ENCODE data around the gene MCFD2. TPM values are rescaled to one million over a fixed set of nuclear protein-coding genes. Genes with fewer than 3 reads are reported as not detected.

Gene MCFD2
- total and polyA plus RNA-seq, 8 donors, result 20.1 to 180 (median 101) TPM

DNA sequence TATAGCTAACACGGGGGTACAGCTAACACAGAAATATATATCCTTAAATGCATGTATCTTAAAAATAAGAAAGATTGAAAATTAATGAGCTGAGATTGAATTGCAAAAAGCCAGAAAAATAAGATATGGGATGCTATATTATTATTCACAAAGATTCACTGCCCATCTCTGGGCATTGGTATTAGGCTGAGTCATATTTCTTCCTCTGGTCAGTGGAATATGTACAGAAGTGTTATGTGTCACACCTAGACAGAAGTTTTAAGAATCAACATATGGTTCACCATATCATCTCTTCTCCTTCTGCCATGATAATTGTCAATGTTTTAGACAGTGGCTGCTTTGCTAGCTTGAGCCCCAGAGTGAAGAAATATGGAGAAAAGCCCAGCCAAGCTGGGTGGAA lies 14.0 kb upstream of the MCFD2 start:
- TF ChIP-seq, protein P1, sequence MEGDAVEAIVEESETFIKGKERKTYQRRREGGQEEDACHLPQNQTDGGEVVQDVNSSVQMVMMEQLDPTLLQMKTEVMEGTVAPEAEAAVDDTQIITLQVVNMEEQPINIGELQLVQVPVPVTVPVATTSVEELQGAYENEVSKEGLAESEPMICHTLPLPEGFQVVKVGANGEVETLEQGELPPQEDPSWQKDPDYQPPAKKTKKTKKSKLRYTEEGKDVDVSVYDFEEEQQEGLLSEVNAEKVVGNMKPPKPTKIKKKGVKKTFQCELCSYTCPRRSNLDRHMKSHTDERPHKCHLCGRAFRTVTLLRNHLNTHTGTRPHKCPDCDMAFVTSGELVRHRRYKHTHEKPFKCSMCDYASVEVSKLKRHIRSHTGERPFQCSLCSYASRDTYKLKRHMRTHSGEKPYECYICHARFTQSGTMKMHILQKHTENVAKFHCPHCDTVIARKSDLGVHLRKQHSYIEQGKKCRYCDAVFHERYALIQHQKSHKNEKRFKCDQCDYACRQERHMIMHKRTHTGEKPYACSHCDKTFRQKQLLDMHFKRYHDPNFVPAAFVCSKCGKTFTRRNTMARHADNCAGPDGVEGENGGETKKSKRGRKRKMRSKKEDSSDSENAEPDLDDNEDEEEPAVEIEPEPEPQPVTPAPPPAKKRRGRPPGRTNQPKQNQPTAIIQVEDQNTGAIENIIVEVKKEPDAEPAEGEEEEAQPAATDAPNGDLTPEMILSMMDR (IDR thresholded peaks at IDR 0.05), result no peak
- intact Hi-C loops (cut with DNase I), result no loop called here

DNA sequence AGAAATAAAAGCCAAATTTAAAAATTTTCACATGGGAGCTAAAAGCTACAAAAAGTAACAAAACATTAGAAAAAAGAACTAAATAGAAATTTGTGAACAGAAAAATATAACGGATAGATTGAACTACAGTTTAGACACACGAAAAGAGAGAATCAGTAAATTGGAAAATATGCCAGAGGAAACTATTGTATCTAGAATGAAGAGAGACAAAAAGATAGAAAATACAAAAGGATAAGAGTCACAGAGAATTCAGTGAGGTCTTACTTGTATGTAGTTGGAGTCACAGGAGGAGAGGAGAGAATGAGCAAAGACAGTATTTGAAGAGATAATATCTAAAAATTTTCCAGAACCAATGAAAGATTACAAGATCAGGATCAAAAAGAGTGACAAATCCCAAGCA lies 11.3 kb upstream of the MCFD2 start:
- intact Hi-C loops (cut with DNase I), result no loop called here
- 91 to 95% methylated on average over 2 of the region's 2 CpGs for WGBS, 2 donors
- no peaks in the 10 kb centered on the region for H3K36me3 ChIP-seq
- no peaks in the 10 kb centered on the region for H3K9me3 ChIP-seq
- no peak for ATAC-seq
- no peak for FAIRE-seq
- H3K4me3 ChIP-seq, result no peak overlapping the region
- no peaks in the 10 kb centered on the region for H3K4me1 ChIP-seq
- DNase-seq, result no peak
- no peak overlapping the region for H3K27ac ChIP-seq
- TF ChIP-seq, protein P1 (IDR thresholded peaks at IDR 0.05), result no peak
- H3K27me3 ChIP-seq, result no peaks in the 10 kb centered on the region

More for the DNA sequence above, 14.0 kb upstream of the MCFD2 start:
- H3K27ac ChIP-seq, result no peak overlapping the region
- H3K27me3 ChIP-seq, result no peaks in the 10 kb centered on the region
- H3K36me3 ChIP-seq, result no peaks in the 10 kb centered on the region
- H3K4me1 ChIP-seq, result no peaks in the 10 kb centered on the region
- no peaks in the 10 kb centered on the region for H3K9me3 ChIP-seq
- FAIRE-seq, result no peak
- 97 to 100% methylated on average over 1 of the region's 1 CpG for WGBS, 2 donors
- no peak for DNase-seq
- ATAC-seq, result no peak
- H3K4me3 ChIP-seq, result no peak overlapping the region

DNA sequence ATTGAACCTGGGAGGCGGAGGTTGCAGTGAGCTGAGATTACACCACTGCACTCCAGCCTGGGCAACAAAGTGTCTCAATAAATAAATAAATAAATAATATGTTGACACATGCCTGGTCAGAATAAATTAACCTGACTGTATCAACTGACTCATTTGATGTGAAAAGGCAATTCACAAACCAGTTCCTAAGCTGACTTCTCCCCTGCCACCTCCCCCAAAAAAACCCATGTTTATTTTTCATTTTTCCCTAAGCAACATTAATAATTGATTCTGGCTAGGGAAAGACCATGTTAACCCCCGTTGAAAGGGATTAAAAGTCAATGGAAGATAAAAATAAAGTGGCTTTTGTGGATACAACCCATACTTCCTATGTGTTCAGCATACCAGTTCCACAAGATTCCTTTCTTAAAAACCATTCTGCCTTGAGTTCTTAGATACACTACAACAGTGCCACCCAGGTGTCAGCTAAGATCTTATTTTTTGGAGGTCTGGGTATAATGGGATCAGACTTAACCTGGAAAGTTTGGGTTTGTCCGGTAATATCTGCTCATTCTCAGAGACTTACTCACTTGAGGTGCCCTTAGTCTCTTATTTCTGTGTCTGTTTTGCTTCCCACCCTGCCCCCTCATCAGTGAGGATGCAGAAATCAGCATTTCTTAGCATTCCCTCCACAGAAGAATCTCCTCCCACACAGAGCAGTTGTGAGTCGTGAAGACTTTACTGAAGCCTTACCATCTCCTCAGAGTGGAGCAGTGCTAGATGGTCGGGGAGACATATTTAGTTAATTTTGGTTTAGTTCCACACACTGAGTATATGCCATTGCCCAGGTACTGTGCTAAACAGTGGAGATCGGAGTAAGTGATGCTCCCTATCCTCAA lies 10.1 kb upstream of the MCFD2 start:
- DNase-seq (no peak), FAIRE-seq (no peak), ATAC-seq (no peak)
- H3K4me3 ChIP-seq, result no peak overlapping the region
- H3K36me3 ChIP-seq, result no peaks in the 10 kb centered on the region
- no peak overlapping the region for H3K27ac ChIP-seq
- H3K9me3 ChIP-seq, result no peaks in the 10 kb centered on the region
- WGBS, 2 donors, result 83 to 84% methylated on average over 6 of the region's 6 CpGs
- TF ChIP-seq, protein P1 (IDR thresholded peaks at IDR 0.05), result no peak
- H3K4me1 ChIP-seq, result no peaks in the 10 kb centered on the region
- intact Hi-C loops (cut with DNase I), result no loop called here
- H3K27me3 ChIP-seq, result no peaks in the 10 kb centered on the region

DNA sequence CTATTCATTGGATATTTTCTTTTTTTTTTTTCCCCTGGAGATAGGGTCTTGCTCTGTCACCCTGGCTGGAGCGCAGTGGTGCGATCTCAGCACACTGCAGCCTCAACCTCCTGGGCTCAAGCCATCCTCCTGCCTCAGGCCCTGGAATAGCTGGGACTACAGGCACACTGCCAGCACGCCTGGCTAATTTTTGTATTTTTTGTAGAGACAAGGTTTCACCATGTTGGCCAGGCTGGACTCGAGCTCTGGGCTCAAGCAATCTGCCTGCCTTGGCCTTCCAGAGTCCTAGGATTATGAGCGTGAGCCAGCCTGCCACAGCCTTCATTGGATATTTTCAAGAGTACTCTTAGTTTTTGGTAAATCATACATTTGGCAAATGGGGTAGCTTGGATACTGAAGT lies 9.0 kb upstream of the MCFD2 start:
- TF ChIP-seq, protein P1 (IDR thresholded peaks at IDR 0.05), result no peak
- intact Hi-C loops (cut with DNase I), result no loop called here
- Histone ChIP-seq H3K9me3 (no peaks in the 10 kb centered on the region), H3K4me1 (no peaks in the 10 kb centered on the region), H3K36me3 (no peaks in the 10 kb centered on the region), H3K27me3 (no peaks in the 10 kb centered on the region), H3K27ac (no peak overlapping the region), H3K4me3 (no peak overlapping the region)
- DNase-seq (no peak), ATAC-seq (no peak), FAIRE-seq (no peak)
- WGBS, 2 donors, result 96 to 99% methylated on average over 5 of the region's 5 CpGs

GRCh38 chr2:46924038-46924437 lies 8.4 kb upstream of the MCFD2 start:
- no peaks in the 10 kb centered on the region for H3K36me3 ChIP-seq
- TF ChIP-seq, protein P1 (IDR thresholded peaks at IDR 0.05), result no peak
- DNase-seq (no peak), ATAC-seq (no peak), FAIRE-seq (no peak)
- intact Hi-C loops (cut with DNase I), result no loop called here
- H3K4me3 ChIP-seq, result no peak overlapping the region
- no peak overlapping the region for H3K27ac ChIP-seq
- H3K9me3 ChIP-seq, result no peaks in the 10 kb centered on the region
- WGBS, 2 donors, result 87 to 98% methylated on average over 2 of the region's 2 CpGs
- H3K4me1 ChIP-seq, result no peaks in the 10 kb centered on the region
- no peaks in the 10 kb centered on the region for H3K27me3 ChIP-seq

Data from pancreas (tissue), 10 donors.